GM12878 (cell line): ENCODE results near the gene PATJ. TPM values are rescaled to one million over a fixed set of nuclear protein-coding genes. Genes with fewer than 3 reads are reported as not detected.
"Not testable (repeated sequence)": the region's sequence is repeated elsewhere in the genome, so short reads cannot be mapped to it uniquely, and the experiment has no call there.

ENCODE experiments used
- ATAC-seq: fragments of 200-7000 bp; cut with Tn5 transposase; 3 replicates; pipeline ENCODE4 v1.9.1; 2020; ENCODE audit warnings: mild to moderate bottlenecking, moderate library complexity
- BruUV-seq: library from RNA; stranded (reverse); fragments of 400-500 nt; replicated peaks from 2 replicates; lab custom pipeline; 2021; lab: Mats Ljungman, UMichigan
- CTCF ChIA-PET: fragments of 300-600 bp; sonication (Branson Sonifier 250); formaldehyde crosslinking; extraction: SDS; loops from one replicate; lab custom pipeline; 2021; ENCODE audit warnings: inconsistent platforms; lab: Yijun Ruan, JAX
- POLR2A ChIA-PET: fragments of 350-600 bp; formaldehyde crosslinking; extraction: SDS; loops from one replicate; lab custom pipeline; 2021; ENCODE audit warnings: inconsistent platforms; lab: Charles Lee
- RAD21 ChIA-PET: fragments of 300-600 bp; sonication (Branson Sonifier 250); formaldehyde crosslinking; loops from one replicate; lab custom pipeline; 2023; ENCODE audit warnings: antibody characterized with exemption; ENCODE audit not compliant: unreplicated experiment; lab: Charles Lee
- SMC1A ChIA-PET: fragments of 300-600 bp; sonication (Branson Sonifier 250); formaldehyde crosslinking; loops from one replicate; lab custom pipeline; 2023; ENCODE audit not compliant: unreplicated experiment, uncharacterized antibody; lab: Charles Lee
- DNase-seq: peaks from one replicate; pipeline ENCODE4 v3.0.0-alpha.2; 2011; ENCODE audit warnings: low read depth, low spot score
- FAIRE-seq: peaks from 3 replicates; lab custom pipeline; 2011; peaks lifted over from hg19 to GRCh38; lab: Jason Lieb, UNC
- H2AFZ ChIP-seq: 2 replicates; pipeline ENCODE4 v1.6.0; 2011; ENCODE audit warnings: low read depth, low read length, control low read depth; ENCODE audit not compliant: control insufficient read depth
- H3K27ac ChIP-seq: 2 replicates; pipeline ENCODE4 v1.5.1; 2011; ENCODE audit warnings: control low read depth; ENCODE audit not compliant: control insufficient read depth, insufficient read depth
- H3K27me3 ChIP-seq, 2 experiments: replicated peaks in 1 of 2; 2 replicates each; pipeline versions ENCODE4 v1.6.0 to v1.6.1; 2011; ENCODE audit warnings: low read length in 1 of 2; ENCODE audit not compliant: control insufficient read depth in 2 of 2, insufficient read depth in 2 of 2
- H3K36me3 ChIP-seq, 2 experiments: 2 replicates each; pipeline ENCODE4 v1.5.1; 2011; ENCODE audit warnings: low read length in 1 of 2; ENCODE audit not compliant: control insufficient read depth in 2 of 2, insufficient read depth in 2 of 2
- H3K4me1 ChIP-seq: 2 replicates; pipeline ENCODE4 v1.6.1; 2011; ENCODE audit warnings: mild to moderate bottlenecking, low read length, moderate library complexity, mixed read lengths; ENCODE audit not compliant: control insufficient read depth, insufficient read depth
- H3K4me2 ChIP-seq: 2 replicates; pipeline ENCODE4 v1.6.0; 2011; ENCODE audit warnings: control low read depth; ENCODE audit not compliant: control insufficient read depth, insufficient read depth
- H3K4me3 ChIP-seq: fragments of 200-600 bp; sonication (generic); 2 replicates; pipeline ENCODE4 v1.5.1; 2016
- H3K79me2 ChIP-seq: 2 replicates; pipeline ENCODE4 v1.6.0; 2011; ENCODE audit warnings: low read length; ENCODE audit not compliant: control insufficient read depth, insufficient read depth
- H3K9ac ChIP-seq: 2 replicates; pipeline ENCODE4 v1.8.0; 2011; ENCODE audit warnings: low read length, control low read depth, mixed read lengths; ENCODE audit not compliant: control insufficient read depth, insufficient read depth
- H3K9me3 ChIP-seq: replicated peaks from 3 replicates; pipeline ENCODE4 v1.5.1; 2011; ENCODE audit warnings: mild to moderate bottlenecking, low read length; ENCODE audit not compliant: control insufficient read depth, insufficient read depth
- H4K20me1 ChIP-seq: 2 replicates; pipeline ENCODE4 v1.6.0; 2011; ENCODE audit not compliant: control insufficient read depth, insufficient read depth
- CHD4 ChIP-seq: fragments of 200-600 bp; sonication (generic); IDR thresholded peaks from 2 replicates; pipeline ENCODE4 v1.6.1; 2016; ENCODE audit warnings: mild to moderate bottlenecking
- FOXM1 ChIP-seq: IDR thresholded peaks from 2 replicates; pipeline ENCODE4 v1.6.1; 2012; ENCODE audit warnings: low read depth, mild to moderate bottlenecking, inconsistent platforms, low read length, moderate library complexity
- HDGF ChIP-seq: fragments of 450-650 bp; IDR thresholded peaks from 2 replicates; pipeline ENCODE4 v1.6.1; 2016; ENCODE audit warnings: antibody characterized with exemption
- IKZF1 ChIP-seq: fragments of 450-650 bp; conservative IDR thresholded peaks from 2 replicates; pipeline ENCODE4 v1.6.1; 2017; ENCODE audit warnings: antibody characterized with exemption, mild to moderate bottlenecking
- MEF2B ChIP-seq: fragments of 450-650 bp; IDR thresholded peaks from 2 replicates; pipeline ENCODE4 v1.6.1; 2018; ENCODE audit warnings: mild to moderate bottlenecking, moderate library complexity; ENCODE audit not compliant: partially characterized antibody, poor library complexity, severe bottlenecking
- RELA ChIP-seq: fragments of 450-650 bp; IDR thresholded peaks from 2 replicates; pipeline ENCODE4 v1.8.0; 2014; ENCODE audit warnings: borderline replicate concordance; ENCODE audit not compliant: partially characterized antibody
- WGBS: methylation state at CpG from one replicate; pipeline ENCODE4 v1.1.6; 2016; ENCODE audit warnings: low lambda C conversion rate; ENCODE audit not compliant: insufficient replicate concordance, insufficient coverage; ENCODE audit errors: missing lambda C conversion rate; 5-methylcytosine and 5-hydroxymethylcytosine counted together
- in situ Hi-C: fragments of 300-500 bp; cut with MboI; formaldehyde crosslinking; loops from 9 replicates; pipeline ENCODE4 v1.14.3; 2018; ENCODE audit warnings: mixed read lengths
- intact Hi-C: fragments of 100-400 bp; cut with micrococcal nuclease; formaldehyde crosslinking; loops from one replicate; pipeline ENCODE4 v1.14.2; 2022; ENCODE audit not compliant: unreplicated experiment
- polyA plus RNA-seq, 11 experiments: library from polyadenylated mRNA; depleted of rRNA in 4 of 11; unstranded in 6 of 11; stranded (reverse) in 5 of 11; fragments of >200 nt; fragmentation: Nextera tagmentation in 4 of 11; fragmentation: Illumina TruSeq in 1 of 11; extraction: Ambion mirVana in 4 of 11; extraction: Trizol in 1 of 11; gene quantifications; 1 replicate in 1 of 11; 2 replicates in 10 of 11; pipeline versions ENCODE4 v1.2.1 to v1.2.3, GENCODE V29; 2011 to 2016; ENCODE audit warnings: inconsistent platforms in 2 of 11, missing spikeins in 2 of 11, low read depth in 1 of 11
- total RNA-seq, 4 experiments: library from RNA; depleted of rRNA in 3 of 4; stranded (reverse); fragments of >200 nt in 3 of 4; fragmentation: Illumina TruSeq in 1 of 4; extraction: Trizol in 1 of 4; gene quantifications; 2 replicates each; pipeline versions ENCODE4 v1.2.1 to v1.2.3, GENCODE V29; 2013 to 2021
- TF ChIP-seq, protein P1 (sequence below): IDR thresholded peaks from 2 replicates; pipeline ENCODE4 v1.6.1; 2012; ENCODE audit warnings: low read depth, low read length, improper control_type of control experiment
- TF ChIP-seq, protein P2 (sequence below): fragments of 150-350 bp; IDR thresholded peaks from 2 replicates; pipeline ENCODE4 v1.6.1; 2014; ENCODE audit warnings: mild to moderate bottlenecking, low read depth, low read length
- TF ChIP-seq, protein P3 (sequence below): fragments of 450-650 bp; formaldehyde crosslinking; IDR thresholded peaks from 2 replicates; pipeline ENCODE4 v1.5.0; 2022; ENCODE audit warnings: mild to moderate bottlenecking, missing genetic modification characterization

PATJ gene
- total and polyA plus RNA-seq, 10 of the 15 experiments (the other 5 are each of a cell fraction or from before 2014, with no cell fraction given): 2.8 to 13.9 (median 6.9) TPM

DNA sequence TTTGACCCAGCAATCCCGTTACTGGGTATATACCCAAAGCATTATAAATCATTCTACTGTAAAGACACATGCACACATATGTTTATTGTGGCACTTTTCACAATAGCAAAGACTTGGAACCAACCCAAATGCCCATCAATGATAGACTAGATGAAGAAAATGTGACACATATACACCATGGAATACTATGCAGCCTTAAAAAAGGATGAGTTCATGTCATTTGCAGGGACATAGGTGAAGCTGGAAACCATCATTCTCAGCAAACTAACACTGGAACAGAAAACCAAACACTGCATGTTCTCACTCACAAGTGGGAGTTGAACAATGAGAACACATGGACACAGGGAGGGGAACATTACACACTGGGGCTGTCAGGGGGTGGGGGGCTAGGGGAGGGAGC lies 11.6 kb upstream of the PATJ start:
- H3K79me2 ChIP-seq, H3K9ac ChIP-seq, CTCF ChIA-PET, FAIRE-seq, H3K4me1 ChIP-seq, SMC1A ChIA-PET, H3K4me3 ChIP-seq, H4K20me1 ChIP-seq, in situ Hi-C loops, POLR2A ChIA-PET, DNase-seq, H3K36me3 ChIP-seq, H3K27me3 ChIP-seq, H2AFZ ChIP-seq, H3K9me3 ChIP-seq, RAD21 ChIA-PET, intact Hi-C loops, H3K4me2 ChIP-seq, ATAC-seq, H3K27ac ChIP-seq, BruUV-seq: not testable (repeated sequence)
- WGBS: 79% methylated on average over 1 of the region's 1 CpG

DNA sequence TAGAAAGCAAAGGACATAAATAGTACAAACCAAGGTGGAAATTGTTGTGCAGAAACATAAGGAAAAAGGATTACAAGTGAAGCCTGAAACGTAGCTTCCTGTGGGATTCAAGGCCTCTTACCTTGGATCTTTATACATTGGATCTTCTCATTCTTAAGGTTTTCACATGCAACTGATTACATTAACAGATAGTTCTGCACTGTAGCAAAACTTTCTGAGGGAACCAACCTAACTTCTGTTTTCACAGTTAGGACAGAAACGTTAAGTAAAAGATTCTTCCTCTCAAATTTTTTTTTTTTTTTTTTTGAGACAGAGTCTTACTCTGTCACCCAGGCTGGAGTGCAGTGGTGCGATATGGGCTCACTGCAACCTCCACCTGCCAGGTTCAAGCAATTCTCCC lies 9.6 kb upstream of the PATJ start:
- H4K20me1 ChIP-seq: no peaks in the 10 kb centered on the region
- 53% methylated on average over 3 of the region's 3 CpGs for WGBS
- in situ Hi-C loops (no loop called here), intact Hi-C loops (no loop called here)
- no peak for FAIRE-seq
- H3K4me3 ChIP-seq: no peak overlapping the region
- no peak for DNase-seq
- no peak overlapping the region for H3K27ac ChIP-seq
- H3K4me1 ChIP-seq: no peaks in the 10 kb centered on the region
- no peak for ATAC-seq
- H2AFZ ChIP-seq: no peak overlapping the region
- SMC1A ChIA-PET: interaction anchor here (0.7 kb wide), 1 partner anchor 261 kb away, joined by 3 read pairs; no protein-coding TSS in a partner anchor
- CTCF ChIA-PET: no interaction called here
- no peak overlapping the region for H3K4me2 ChIP-seq
- no peaks in the 10 kb centered on the region for H3K36me3 ChIP-seq
- H3K79me2 ChIP-seq: no peaks in the 10 kb centered on the region
- POLR2A ChIA-PET: no interaction called here
- H3K9ac ChIP-seq: no peak overlapping the region
- BruUV-seq: no TSS peak
- H3K9me3 ChIP-seq: no peaks in the 10 kb centered on the region
- RAD21 ChIA-PET: no interaction called here
- H3K27me3 ChIP-seq: no peaks in the 10 kb centered on the region
- TF ChIP-seq, protein P1, sequence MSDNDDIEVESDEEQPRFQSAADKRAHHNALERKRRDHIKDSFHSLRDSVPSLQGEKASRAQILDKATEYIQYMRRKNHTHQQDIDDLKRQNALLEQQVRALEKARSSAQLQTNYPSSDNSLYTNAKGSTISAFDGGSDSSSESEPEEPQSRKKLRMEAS: no peak
- TF ChIP-seq FOXM1: no peak
- TF ChIP-seq CHD4: no peak
- TF ChIP-seq MEF2B: no peak
- TF ChIP-seq, protein P2, sequence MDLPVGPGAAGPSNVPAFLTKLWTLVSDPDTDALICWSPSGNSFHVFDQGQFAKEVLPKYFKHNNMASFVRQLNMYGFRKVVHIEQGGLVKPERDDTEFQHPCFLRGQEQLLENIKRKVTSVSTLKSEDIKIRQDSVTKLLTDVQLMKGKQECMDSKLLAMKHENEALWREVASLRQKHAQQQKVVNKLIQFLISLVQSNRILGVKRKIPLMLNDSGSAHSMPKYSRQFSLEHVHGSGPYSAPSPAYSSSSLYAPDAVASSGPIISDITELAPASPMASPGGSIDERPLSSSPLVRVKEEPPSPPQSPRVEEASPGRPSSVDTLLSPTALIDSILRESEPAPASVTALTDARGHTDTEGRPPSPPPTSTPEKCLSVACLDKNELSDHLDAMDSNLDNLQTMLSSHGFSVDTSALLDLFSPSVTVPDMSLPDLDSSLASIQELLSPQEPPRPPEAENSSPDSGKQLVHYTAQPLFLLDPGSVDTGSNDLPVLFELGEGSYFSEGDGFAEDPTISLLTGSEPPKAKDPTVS: no peak
- TF ChIP-seq IKZF1: no peak
- TF ChIP-seq, protein P3, sequence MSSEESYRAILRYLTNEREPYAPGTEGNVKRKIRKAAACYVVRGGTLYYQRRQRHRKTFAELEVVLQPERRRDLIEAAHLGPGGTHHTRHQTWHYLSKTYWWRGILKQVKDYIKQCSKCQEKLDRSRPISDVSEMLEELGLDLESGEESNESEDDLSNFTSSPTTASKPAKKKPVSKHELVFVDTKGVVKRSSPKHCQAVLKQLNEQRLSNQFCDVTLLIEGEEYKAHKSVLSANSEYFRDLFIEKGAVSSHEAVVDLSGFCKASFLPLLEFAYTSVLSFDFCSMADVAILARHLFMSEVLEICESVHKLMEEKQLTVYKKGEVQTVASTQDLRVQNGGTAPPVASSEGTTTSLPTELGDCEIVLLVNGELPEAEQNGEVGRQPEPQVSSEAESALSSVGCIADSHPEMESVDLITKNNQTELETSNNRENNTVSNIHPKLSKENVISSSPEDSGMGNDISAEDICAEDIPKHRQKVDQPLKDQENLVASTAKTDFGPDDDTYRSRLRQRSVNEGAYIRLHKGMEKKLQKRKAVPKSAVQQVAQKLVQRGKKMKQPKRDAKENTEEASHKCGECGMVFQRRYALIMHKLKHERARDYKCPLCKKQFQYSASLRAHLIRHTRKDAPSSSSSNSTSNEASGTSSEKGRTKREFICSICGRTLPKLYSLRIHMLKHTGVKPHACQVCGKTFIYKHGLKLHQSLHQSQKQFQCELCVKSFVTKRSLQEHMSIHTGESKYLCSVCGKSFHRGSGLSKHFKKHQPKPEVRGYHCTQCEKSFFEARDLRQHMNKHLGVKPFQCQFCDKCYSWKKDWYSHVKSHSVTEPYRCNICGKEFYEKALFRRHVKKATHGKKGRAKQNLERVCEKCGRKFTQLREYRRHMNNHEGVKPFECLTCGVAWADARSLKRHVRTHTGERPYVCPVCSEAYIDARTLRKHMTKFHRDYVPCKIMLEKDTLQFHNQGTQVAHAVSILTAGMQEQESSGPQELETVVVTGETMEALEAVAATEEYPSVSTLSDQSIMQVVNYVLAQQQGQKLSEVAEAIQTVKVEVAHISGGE: no peak
- no peak for TF ChIP-seq RELA
- TF ChIP-seq HDGF: no peak
